DMS53 (cell line): ENCODE measurements around the gene HLA-DPB1.

Experiments used
- DNase-seq: peaks from one replicate; lab custom pipeline; 2025; lab: John Stamatoyannopoulos, UW

Gene HLA-DPB1

DNA sequence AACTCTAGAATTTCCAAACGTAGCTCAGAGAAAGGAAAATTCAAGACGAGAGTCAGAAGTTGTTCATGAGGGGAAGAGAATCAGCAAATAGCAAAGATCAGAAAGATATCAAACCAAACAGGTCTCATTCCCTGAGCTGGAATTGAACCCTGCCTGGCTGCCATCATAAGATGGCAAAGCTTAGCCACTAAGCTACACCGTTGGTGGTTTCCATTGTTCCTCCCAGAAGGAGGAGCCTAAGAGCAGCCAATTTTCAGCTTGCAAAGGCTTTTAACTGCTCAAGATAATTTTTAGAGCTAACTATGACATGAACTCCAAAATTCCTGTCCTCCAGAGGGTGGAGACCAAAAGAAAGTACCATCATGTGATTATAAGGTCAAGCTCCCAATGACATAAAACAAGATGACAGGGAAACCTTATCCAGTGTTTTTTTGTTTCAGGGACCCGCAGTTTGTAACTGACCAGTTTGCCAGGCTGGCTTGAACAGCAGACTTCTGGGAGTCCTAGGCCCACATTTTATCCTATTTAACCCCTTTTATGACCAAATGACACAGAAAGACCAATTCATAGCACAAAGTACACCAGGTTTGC is 60.6 kb downstream of the HLA-DPB1 start:
- DNase-seq, result no peak
